ACHN (cell line): ENCODE data around the gene EIF4E3.

Experiments used
- DNase-seq: peaks from one replicate; pipeline ENCODE4 v3.0.0-alpha.2; 2015
- in situ Hi-C: cut with HindIII; loops from 2 replicates; pipeline ENCODE4 v1.10.0; 2017; ENCODE audit warnings: low sequenced_read_pairs, low pct_ligation_motif_present, low pct_unique_long_range_greater_than_20kb

The EIF4E3 gene

GRCh38 chr3:71724584-71725270 lies 475 bp downstream of the EIF4E3 start:
- in situ Hi-C loops = no loop called here
- DNase-seq = no peak

- in situ Hi-C loops = no loop called here
- no peak for DNase-seq
Observed at GRCh38 chr3:71724171-71724453, 1.1 kb downstream of the EIF4E3 start.

DNA sequence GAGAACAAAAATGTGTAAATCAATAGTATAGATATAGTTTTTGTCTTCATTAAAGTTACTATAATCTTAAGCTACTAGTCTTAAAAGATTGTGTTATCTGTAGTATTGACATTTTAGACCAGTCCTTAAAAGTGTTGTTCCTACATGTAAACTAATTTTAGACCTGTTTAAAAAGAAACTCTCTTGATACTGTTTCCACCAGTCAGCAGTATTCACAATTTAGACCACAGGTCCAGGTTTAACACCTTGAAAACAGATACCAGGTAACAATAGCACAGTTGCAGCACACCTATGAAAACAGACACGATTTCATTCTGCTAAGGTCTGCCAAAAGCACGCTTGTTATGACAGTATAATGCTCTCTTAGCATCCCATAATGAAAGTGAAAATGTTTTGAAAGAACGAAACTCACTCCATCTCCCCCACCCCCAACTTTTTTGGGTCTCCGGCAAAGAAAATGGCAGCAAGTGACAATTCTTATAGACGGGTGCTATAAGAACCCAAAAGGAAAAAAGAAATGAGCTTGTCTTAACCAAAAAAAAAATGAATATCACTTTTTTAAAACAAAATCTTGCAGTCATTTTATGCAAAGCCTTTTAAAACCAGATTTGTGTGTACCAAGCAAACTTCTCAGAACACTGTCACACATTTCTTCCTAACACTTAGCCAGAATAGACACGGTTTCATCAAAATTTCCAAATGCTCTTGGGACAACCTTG lies 1.6 kb downstream of the EIF4E3 start:
- in situ Hi-C loops = no loop called here

GRCh38 chr3:71722693-71723092 lies 2.5 kb downstream of the EIF4E3 start:
- no peak for DNase-seq
- in situ Hi-C loops = no loop called here

More for the DNA sequence above, 1.6 kb downstream of the EIF4E3 start:
- DNase-seq = no peak

DNA sequence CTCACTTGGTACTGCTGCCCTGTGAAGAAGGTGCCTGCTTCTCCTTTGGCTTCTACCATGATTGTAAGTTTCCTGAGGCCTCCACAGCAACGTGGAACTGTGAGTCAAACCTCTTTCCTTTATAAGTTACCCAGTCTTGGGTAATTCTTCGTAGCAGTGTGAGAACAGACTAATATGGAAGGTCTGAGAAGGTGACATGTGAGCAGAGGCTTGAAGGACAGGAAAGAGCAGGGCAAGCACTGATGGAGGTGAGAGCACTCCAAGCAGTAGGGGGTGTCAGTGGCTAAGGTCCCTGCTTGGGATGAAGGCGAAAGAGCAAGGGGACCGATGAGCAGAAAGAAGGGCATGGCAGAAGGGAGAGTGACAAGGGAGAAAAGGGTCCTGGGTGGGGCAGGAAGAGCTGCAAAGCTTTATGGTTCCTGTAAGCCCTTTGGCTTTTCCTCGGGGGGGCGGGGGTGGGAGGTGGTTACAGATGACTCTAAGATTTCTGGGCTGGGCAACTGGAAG lies 3.5 kb downstream of the EIF4E3 start:
- no peak for DNase-seq
- in situ Hi-C loops = no loop called here

GRCh38 chr3:71721002-71721401 lies 4.2 kb downstream of the EIF4E3 start:
- no peak for DNase-seq
- in situ Hi-C loops = no loop called here

DNA sequence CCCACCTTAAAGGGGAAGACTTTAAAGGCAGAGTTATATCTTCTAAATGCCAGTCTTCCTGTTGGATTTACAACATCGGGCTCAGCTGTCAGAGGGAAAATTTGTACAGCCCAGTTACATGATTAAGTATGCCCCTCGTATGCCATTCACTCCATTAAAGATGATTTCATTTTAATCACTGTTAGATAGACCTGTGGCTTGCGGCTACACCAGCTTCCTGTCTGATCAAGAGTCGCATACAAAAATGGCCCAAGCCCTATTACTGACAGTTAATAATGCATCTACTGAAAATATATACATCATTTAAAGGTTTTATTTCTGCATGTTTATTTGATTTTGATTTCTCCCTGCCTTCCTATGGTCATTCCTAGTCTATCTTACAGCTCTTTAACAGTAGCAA lies 7.1 kb downstream of the EIF4E3 start:
- no peak for DNase-seq
- in situ Hi-C loops = no loop called here

DNA sequence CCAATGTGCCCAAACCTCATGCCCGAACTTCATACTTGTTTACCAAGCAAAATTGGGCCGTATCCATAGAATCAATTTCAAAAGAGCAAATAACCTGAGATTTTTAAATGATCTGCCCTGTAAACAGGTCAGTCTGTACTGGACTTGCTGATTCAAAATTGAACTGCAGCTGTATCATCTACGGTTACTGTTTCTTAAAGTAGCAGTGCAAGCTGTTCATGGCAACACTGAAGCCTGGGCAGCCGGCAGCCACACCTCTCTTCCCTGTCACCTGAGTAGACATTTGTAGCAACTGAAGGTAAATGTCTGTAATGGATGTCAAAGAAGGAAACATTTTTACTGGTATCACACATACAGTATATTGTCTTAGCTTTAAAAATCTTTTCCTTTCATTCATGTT lies 10.6 kb downstream of the EIF4E3 start:
- DNase-seq = no peak
- in situ Hi-C loops = no loop called here

GRCh38 chr3:71713041-71713440 lies 12.2 kb downstream of the EIF4E3 start:
- in situ Hi-C loops = no loop called here
- no peak for DNase-seq

GRCh38 chr3:71710906-71711494 lies 14.2 kb downstream of the EIF4E3 start:
- peak; percentile 60 for DNase-seq
- in situ Hi-C loops = no loop called here

- no peak for DNase-seq
- in situ Hi-C loops = no loop called here
Observed at GRCh38 chr3:71709908-71710511, 15.2 kb downstream of the EIF4E3 start.

- no peak for DNase-seq
- in situ Hi-C loops = no loop called here
Observed at GRCh38 chr3:71708476-71709105, 16.6 kb downstream of the EIF4E3 start.

DNA sequence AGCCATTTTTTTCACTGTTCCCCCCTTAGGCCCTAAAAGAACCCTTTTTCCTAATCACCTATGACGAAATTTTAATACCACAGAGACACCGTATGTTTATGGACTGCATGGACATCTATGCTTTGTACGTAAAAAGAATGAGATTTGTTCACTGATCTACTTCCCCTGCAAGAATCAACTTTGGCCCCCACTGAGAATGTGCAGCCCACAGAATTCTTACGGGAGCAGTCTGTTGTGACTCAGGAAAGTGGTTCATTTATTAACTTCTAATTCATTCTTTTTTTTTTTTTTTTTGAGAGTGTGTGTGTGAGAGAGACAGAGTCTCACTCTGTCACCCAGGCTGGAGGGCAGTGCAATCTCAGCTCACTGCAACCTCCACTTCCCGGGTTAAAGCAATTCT lies 17.6 kb downstream of the EIF4E3 start:
- DNase-seq = peak; percentile 83
- in situ Hi-C loops = no loop called here

GRCh38 chr3:71705681-71706080 lies 19.5 kb downstream of the EIF4E3 start:
- DNase-seq = no peak
- in situ Hi-C loops = no loop called here

- no peak for DNase-seq
- in situ Hi-C loops = no loop called here
Observed at GRCh38 chr3:71704915-71705314, 20.3 kb downstream of the EIF4E3 start.

DNA sequence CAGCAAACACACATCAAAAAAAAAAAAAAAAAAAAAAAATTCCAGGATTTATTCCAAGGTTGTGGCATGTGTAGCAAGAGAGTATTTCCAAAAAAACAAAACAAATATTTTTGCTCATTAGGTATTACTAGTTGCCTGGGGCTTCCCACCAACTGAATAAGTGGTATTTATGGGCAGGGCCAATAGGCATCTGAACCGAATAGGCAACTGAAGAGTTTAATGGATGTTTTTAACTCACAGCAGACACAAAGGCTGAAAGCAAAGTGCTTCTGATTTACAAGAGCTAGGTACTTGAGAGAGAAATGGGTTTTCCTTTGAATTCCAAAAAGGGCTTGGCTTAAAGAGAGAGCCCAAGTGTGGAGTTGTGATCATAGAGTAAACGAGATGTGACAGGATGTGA lies 21.4 kb downstream of the EIF4E3 start:
- in situ Hi-C loops = no loop called here

DNA sequence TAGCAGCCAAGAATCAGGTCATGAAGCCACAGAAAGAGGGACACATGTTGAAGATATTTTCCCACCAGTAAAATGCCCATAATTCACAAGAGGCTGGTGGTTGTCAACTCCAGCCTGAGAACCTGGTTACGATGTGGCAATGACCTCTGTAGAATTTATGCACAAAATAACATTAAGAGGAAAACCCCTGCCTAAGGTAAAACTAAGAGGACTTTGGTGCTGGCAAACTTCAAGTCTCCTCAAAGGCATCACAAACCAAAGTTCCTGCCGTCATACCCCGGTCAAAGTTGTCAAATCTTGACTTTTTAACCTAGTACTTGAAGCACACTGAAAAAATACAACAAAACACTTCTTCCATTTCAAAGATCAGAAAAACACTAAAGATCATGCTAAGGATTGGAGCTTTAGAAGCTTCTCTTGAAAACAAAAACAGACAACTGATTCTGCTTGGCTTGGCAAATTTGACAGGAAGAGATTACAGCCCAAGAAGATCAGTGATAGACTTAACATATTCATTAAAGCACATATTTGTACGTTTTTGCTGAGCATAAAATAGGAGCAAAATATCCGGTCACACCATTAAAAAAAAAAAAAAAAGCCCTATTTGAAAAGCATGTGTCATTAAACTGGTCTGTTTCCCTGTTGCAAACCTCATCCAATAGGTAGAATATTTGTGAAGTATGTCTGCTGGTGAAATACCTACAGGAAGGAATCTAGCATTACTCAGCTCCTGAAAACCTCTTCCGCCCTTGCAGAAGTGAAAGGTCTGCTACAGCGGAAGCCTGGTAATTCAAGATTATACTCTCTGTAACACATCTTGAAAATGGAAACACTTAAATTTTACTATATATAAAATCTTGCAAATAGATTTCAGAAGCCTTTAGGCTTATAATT lies 22.8 kb downstream of the EIF4E3 start:
- in situ Hi-C loops = no loop called here
- no peak for DNase-seq

More for the DNA sequence above, 21.4 kb downstream of the EIF4E3 start:
- DNase-seq = no peak

- in situ Hi-C loops = no loop called here
- no peak for DNase-seq
Observed at GRCh38 chr3:71701251-71701762, 23.9 kb downstream of the EIF4E3 start.
